ENCODE results near the gene DDX27. TPM values are rescaled to one million over a fixed set of nuclear protein-coding genes. Genes with fewer than 3 reads are reported as not detected.
A peak's percentile ranks its signal among the peaks of the same experiment; 100 is the strongest.

DDX27 gene
- total and polyA plus RNA-seq, 2 of the 13 experiments (the other 11 are each of a cell fraction or from before 2014, with no cell fraction given) = 42.6 to 72.8 TPM

- TF ChIP-seq, protein P1, sequence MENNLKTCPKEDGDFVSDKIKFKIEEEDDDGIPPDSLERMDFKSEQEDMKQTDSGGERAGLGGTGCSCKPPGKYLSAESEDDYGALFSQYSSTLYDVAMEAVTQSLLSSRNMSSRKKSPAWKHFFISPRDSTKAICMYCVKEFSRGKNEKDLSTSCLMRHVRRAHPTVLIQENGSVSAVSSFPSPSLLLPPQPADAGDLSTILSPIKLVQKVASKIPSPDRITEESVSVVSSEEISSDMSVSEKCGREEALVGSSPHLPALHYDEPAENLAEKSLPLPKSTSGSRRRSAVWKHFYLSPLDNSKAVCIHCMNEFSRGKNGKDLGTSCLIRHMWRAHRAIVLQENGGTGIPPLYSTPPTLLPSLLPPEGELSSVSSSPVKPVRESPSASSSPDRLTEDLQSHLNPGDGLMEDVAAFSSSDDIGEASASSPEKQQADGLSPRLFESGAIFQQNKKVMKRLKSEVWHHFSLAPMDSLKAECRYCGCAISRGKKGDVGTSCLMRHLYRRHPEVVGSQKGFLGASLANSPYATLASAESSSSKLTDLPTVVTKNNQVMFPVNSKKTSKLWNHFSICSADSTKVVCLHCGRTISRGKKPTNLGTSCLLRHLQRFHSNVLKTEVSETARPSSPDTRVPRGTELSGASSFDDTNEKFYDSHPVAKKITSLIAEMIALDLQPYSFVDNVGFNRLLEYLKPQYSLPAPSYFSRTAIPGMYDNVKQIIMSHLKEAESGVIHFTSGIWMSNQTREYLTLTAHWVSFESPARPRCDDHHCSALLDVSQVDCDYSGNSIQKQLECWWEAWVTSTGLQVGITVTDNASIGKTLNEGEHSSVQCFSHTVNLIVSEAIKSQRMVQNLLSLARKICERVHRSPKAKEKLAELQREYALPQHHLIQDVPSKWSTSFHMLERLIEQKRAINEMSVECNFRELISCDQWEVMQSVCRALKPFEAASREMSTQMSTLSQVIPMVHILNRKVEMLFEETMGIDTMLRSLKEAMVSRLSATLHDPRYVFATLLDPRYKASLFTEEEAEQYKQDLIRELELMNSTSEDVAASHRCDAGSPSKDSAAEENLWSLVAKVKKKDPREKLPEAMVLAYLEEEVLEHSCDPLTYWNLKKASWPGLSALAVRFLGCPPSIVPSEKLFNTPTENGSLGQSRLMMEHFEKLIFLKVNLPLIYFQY (CRISPR knock-in tag; IDR thresholded peaks at IDR 0.05; ENCODE audit: borderline replicate concordance) = no peak
- TF ChIP-seq ZNF276 (CRISPR knock-in tag; IDR thresholded peaks at IDR 0.05; ENCODE audit: low read depth) (no peak), ZNF607 (CRISPR knock-in tag; IDR thresholded peaks at IDR 0.05; ENCODE audit: borderline replicate concordance) (no peak), YEATS4 (CRISPR knock-in tag; IDR thresholded peaks at IDR 0.05; ENCODE audit: borderline replicate concordance) (no peak), ZNF543 (CRISPR knock-in tag; IDR thresholded peaks at IDR 0.05) (no peak), HMG20A (CRISPR knock-in tag; IDR thresholded peaks at IDR 0.05; ENCODE audit: borderline replicate concordance) (no peak), ZNF331 (CRISPR knock-in tag; IDR thresholded peaks at IDR 0.05) (0 out of 2 replicates have a peak, but pooled peaks have one; percentile 15), CENPT (CRISPR knock-in tag; IDR thresholded peaks at IDR 0.05; ENCODE audit: low read depth) (no peak), RXRA (CRISPR knock-in tag; IDR thresholded peaks at IDR 0.05) (no peak), ATF1 (CRISPR knock-in tag; IDR thresholded peaks at IDR 0.05) (no peak), KDM6A (CRISPR knock-in tag; IDR thresholded peaks at IDR 0.05; ENCODE audit: low read depth) (no peak), ZNF431 (CRISPR knock-in tag; IDR thresholded peaks at IDR 0.05; ENCODE audit: borderline replicate concordance, low read depth) (no peak), NFIB (CRISPR knock-in tag; IDR thresholded peaks at IDR 0.05; ENCODE audit: borderline replicate concordance) (0 out of 2 replicates have a peak, but pooled peaks have one; percentile 60), ZNF598 (CRISPR knock-in tag; IDR thresholded peaks at IDR 0.05; ENCODE audit: borderline replicate concordance) (no peak), JARID2 (CRISPR knock-in tag; IDR thresholded peaks at IDR 0.05; ENCODE audit: insufficient replicate concordance) (no peak), PAF1 (CRISPR knock-in tag; IDR thresholded peaks at IDR 0.05) (peak; percentile 89; the same call in 1 of the 2 replicates), PHB2 (IDR thresholded peaks at IDR 0.05; ENCODE audit: partially characterized antibody) (no peak)
- TF ChIP-seq, protein P2, sequence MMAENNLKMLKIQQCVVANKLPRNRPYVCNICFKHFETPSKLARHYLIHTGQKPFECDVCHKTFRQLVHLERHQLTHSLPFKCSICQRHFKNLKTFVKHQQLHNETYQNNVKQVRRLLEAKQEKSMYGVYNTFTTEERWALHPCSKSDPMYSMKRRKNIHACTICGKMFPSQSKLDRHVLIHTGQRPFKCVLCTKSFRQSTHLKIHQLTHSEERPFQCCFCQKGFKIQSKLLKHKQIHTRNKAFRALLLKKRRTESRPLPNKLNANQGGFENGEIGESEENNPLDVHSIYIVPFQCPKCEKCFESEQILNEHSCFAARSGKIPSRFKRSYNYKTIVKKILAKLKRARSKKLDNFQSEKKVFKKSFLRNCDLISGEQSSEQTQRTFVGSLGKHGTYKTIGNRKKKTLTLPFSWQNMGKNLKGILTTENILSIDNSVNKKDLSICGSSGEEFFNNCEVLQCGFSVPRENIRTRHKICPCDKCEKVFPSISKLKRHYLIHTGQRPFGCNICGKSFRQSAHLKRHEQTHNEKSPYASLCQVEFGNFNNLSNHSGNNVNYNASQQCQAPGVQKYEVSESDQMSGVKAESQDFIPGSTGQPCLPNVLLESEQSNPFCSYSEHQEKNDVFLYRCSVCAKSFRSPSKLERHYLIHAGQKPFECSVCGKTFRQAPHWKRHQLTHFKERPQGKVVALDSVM (CRISPR knock-in tag; IDR thresholded peaks at IDR 0.05) = no peak
- TF ChIP-seq, protein P3, sequence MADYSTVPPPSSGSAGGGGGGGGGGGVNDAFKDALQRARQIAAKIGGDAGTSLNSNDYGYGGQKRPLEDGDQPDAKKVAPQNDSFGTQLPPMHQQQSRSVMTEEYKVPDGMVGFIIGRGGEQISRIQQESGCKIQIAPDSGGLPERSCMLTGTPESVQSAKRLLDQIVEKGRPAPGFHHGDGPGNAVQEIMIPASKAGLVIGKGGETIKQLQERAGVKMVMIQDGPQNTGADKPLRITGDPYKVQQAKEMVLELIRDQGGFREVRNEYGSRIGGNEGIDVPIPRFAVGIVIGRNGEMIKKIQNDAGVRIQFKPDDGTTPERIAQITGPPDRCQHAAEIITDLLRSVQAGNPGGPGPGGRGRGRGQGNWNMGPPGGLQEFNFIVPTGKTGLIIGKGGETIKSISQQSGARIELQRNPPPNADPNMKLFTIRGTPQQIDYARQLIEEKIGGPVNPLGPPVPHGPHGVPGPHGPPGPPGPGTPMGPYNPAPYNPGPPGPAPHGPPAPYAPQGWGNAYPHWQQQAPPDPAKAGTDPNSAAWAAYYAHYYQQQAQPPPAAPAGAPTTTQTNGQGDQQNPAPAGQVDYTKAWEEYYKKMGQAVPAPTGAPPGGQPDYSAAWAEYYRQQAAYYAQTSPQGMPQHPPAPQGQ (CRISPR knock-in tag; IDR thresholded peaks at IDR 0.05; ENCODE audit: borderline replicate concordance) = no peak
These were observed 64.7 kb downstream of the DDX27 start (continued) for GRCh38 chr20:49283703-49284625.
